Motor neuron (in vitro differentiated cells): ENCODE measurements around the gene LECT2. TPM values are rescaled to one million over a fixed set of nuclear protein-coding genes. Genes with fewer than 3 reads are reported as not detected.

Experiments
- ATAC-seq, 8 experiments: fragments of 200-7000 bp; cut with Tn5 transposase; replicated peaks in 6 of 8; 2 replicates each; pipeline ENCODE4 v1.8.0; 2021; ENCODE audit warnings: mild to moderate bottlenecking in 8 of 8, moderate library complexity in 8 of 8
- H3K27ac ChIP-seq, 2 donors: fragments of 250-450 bp; sonication (Bioruptor Pico); 2 replicates each; pipeline ENCODE4 v1.9.0; 2021; ENCODE audit warnings: antibody characterized with exemption in 2 of 2, mild to moderate bottlenecking in 2 of 2, moderate library complexity in 1 of 2
- H3K4me1 ChIP-seq, 2 donors: fragments of 250-450 bp; sonication (Bioruptor Pico); replicated peaks in 1 of 2; 2 replicates each; pipeline ENCODE4 v1.6.1; 2021; ENCODE audit warnings: antibody characterized with exemption in 2 of 2, mild to moderate bottlenecking in 2 of 2, moderate library complexity in 1 of 2
- H3K4me3 ChIP-seq, 5 donors: fragments of 250-450 bp; sonication (Bioruptor Pico); 2 replicates each; pipeline ENCODE4 v1.9.0; 2021; ENCODE audit warnings: antibody characterized with exemption in 5 of 5, mild to moderate bottlenecking in 5 of 5, moderate library complexity in 4 of 5
- WGBS, 10 experiments: fragments of 450-650 bp; shearing (Covaris generic); methylation state at CpG; one replicate each; pipeline ENCODE4 v1.0.0; 2022; 5-methylcytosine and 5-hydroxymethylcytosine counted together
- in situ Hi-C, 9 experiments: fragments of 400-800 bp; cut with MboI; loops; one replicate each; pipeline ENCODE4 v1.15.0; 2021; ENCODE audit warnings: low sequenced_read_pairs in 9 of 9, low pct_unique_long_range_greater_than_20kb in 2 of 9; ENCODE audit not compliant: unreplicated experiment in 9 of 9
- total RNA-seq, 8 experiments: library from RNA; unstranded; fragments of 300-600 nt; gene quantifications; 2 replicates each; pipeline versions ENCODE4 v1.2.3 to v1.2.4, GENCODE V29; 2022

Gene LECT2
- total RNA-seq, 8 experiments from 2014 or later: not detected

GRCh38 chr5:135916638-135917263 is 38.0 kb downstream of the LECT2 start:
- H3K27ac ChIP-seq: no peak overlapping the region
- WGBS, 10 experiments: 35 to 82% (median 67%) methylated on average over 1 to 8 of the region's 8 CpGs

GRCh38 chr5:135915466-135916001 is 39.2 kb downstream of the LECT2 start:
- ATAC-seq: no peak
- H3K4me1 ChIP-seq: no peaks in the 10 kb centered on the region
- in situ Hi-C loops: no loop called here
- WGBS, 10 experiments: 61 to 100% (median 94%) methylated on average over 1 to 5 of the region's 5 CpGs
- H3K4me3 ChIP-seq: no peak overlapping the region
- no peak overlapping the region for H3K27ac ChIP-seq

More at GRCh38 chr5:135916638-135917263, 38.0 kb downstream of the LECT2 start:
- in situ Hi-C loops: no loop called here
- no peaks in the 10 kb centered on the region for H3K4me1 ChIP-seq
- no peak for ATAC-seq
- no peak overlapping the region for H3K4me3 ChIP-seq

- no peaks in the 10 kb centered on the region for H3K4me1 ChIP-seq
- ATAC-seq: peak in 1 of 8 experiments; percentile 18
- in situ Hi-C loops: no loop called here
- no peak overlapping the region for H3K27ac ChIP-seq
- no peak overlapping the region for H3K4me3 ChIP-seq
- WGBS, 10 experiments: 0 to 58% (median 35%) methylated on average over 1 to 4 of the region's 4 CpGs
Observed at GRCh38 chr5:135913713-135914626, 40.8 kb downstream of the LECT2 start.

GRCh38 chr5:135905144-135905543 is 49.6 kb downstream of the LECT2 start:
- ATAC-seq: peak in 1 of 8 experiments; percentile 54
- 13 to 80% (median 42%) methylated on average over 1 of the region's 1 CpG; no CpG with 5 or more reads in 6 of the 10 experiments for WGBS, 10 experiments
- in situ Hi-C loops: no loop called here

GRCh38 chr5:135901633-135902032 is 53.1 kb downstream of the LECT2 start:
- 0 to 83% (median 38%) methylated on average over 1 to 3 of the region's 3 CpGs; no CpG with 5 or more reads in 4 of the 10 experiments for WGBS, 10 experiments
- H3K4me3 ChIP-seq: no peak overlapping the region
- H3K4me1 ChIP-seq: no peaks in the 10 kb centered on the region
- no peak for ATAC-seq
- in situ Hi-C loops: no loop called here
- H3K27ac ChIP-seq: no peak overlapping the region

More at GRCh38 chr5:135905144-135905543, 49.6 kb downstream of the LECT2 start:
- H3K27ac ChIP-seq: no peak overlapping the region
- no peaks in the 10 kb centered on the region for H3K4me1 ChIP-seq
- H3K4me3 ChIP-seq: no peak overlapping the region

- no peak for ATAC-seq
- in situ Hi-C loops: no loop called here
- WGBS, 10 experiments: 33 to 90% (median 63%) methylated on average over 1 to 3 of the region's 3 CpGs; no CpG with 5 or more reads in 1 of the 10 experiments
Observed at GRCh38 chr5:135900276-135900675, 54.5 kb downstream of the LECT2 start.

GRCh38 chr5:135898651-135899050 is 56.1 kb downstream of the LECT2 start:
- no peak for ATAC-seq
- Histone ChIP-seq H3K27ac (no peak overlapping the region), H3K4me1 (no peaks in the 10 kb centered on the region), H3K4me3 (no peak overlapping the region)
- in situ Hi-C loops: loop anchor here in 4 of 9 experiments (25.0 kb wide), 2 partner anchors 164 to 314 kb away; no protein-coding TSS in a partner anchor
- 57 to 89% (median 81%) methylated on average over 1 to 6 of the region's 6 CpGs; no CpG with 5 or more reads in 1 of the 10 experiments for WGBS, 10 experiments

More at GRCh38 chr5:135900276-135900675, 54.5 kb downstream of the LECT2 start:
- Histone ChIP-seq H3K27ac (no peak overlapping the region), H3K4me3 (no peak overlapping the region), H3K4me1 (no peaks in the 10 kb centered on the region)

Other genes with a start within 250 kb of the LECT2 start
- gene SLC25A48, start 120.3 kb downstream of the LECT2 start, total RNA-seq: 1 to 10 TPM in 2 of 8 experiments, under 1 TPM in 5, not detected in 1; 0.11 to 1.5 (median 0.64) TPM
- gene IL9, start 59.1 kb downstream of the LECT2 start, total RNA-seq: not detected
- gene TGFBI, start 74.0 kb upstream of the LECT2 start, total RNA-seq: 100 to 1,000 TPM in 3 of 8 experiments, 10 to 100 TPM in 1, 1 to 10 TPM in 1, under 1 TPM in 2, not detected in 1; 0.14 to 861 (median 97.3) TPM
- 10 to 100 TPM; 26.6 to 54.0 (median 36.0) TPM for gene SMAD5, start 177.9 kb upstream of the LECT2 start, total RNA-seq
- gene SMIM32, start 238.2 kb upstream of the LECT2 start, total RNA-seq: 1 to 10 TPM in 2 of 8 experiments, under 1 TPM in 5, not detected in 1; 0.45 to 1.4 (median 0.78) TPM